ENCODE measurements around the gene ANGPT4. TPM values are rescaled to one million over a fixed set of nuclear protein-coding genes. Genes with fewer than 3 reads are reported as not detected.

ANGPT4 gene
- total RNA-seq, 4 donors from 2014 or later = 0.14 TPM; not detected in 3

GRCh38 chr20:820323-820953, 95.7 kb downstream of the ANGPT4 start:
- Histone ChIP-seq H3K9me3 (no peaks in the 10 kb centered on the region), H3K4me3 (no peak overlapping the region), H3K4me1 (peaks cover 0 to 12% (median 0%) of the 10 kb centered on the region in 4 donors), H3K27me3 (peaks cover 3% of the 10 kb centered on the region), H3K27ac (no peak overlapping the region), H3K36me3 (no peaks in the 10 kb centered on the region)
- 86 to 100% methylated on average over 2 to 3 of the region's 3 CpGs for WGBS, 2 donors (ENCODE audit: low coverage in 1 of 2)
- in situ Hi-C loops (cut with MboI; ENCODE audit: low pct_ligation_motif_present in 1 of 4, low pct_unique_long_range_greater_than_20kb in 1 of 4, low sequenced_read_pairs in 3 of 4) = loop anchor here in 3 of 4 donors (25.0 kb wide), 2 partner anchors 292 to 392 kb away; partner anchors contain the start of genes C20orf202 (in 2 of the 3) and PSMF1 (in 1 of the 3)
- no peak for DNase-seq
- intact Hi-C loops (cut with DNase I; ENCODE audit: low total_unique reads) = no loop called here
- TF ChIP-seq POLR2A (IDR thresholded peaks at IDR 0.05) (no peak), EP300 (IDR thresholded peaks at IDR 0.05; ENCODE audit: low read depth) (no peak), CTCF (IDR thresholded peaks at IDR 0.05) (no peak), POLR2AphosphoS5 (IDR thresholded peaks at IDR 0.05) (no peak)

Other genes with a start within 250 kb of the ANGPT4 start
- gene SCRT2, start 240.5 kb downstream of the ANGPT4 start, total RNA-seq = not detected
- gene SLC52A3, start 147.8 kb downstream of the ANGPT4 start, total RNA-seq = 10 to 100 TPM in 3 of 4 donors, 1 to 10 TPM in 1; 7.2 to 35.9 (median 15.3) TPM
- gene FAM110A, start 82.6 kb downstream of the ANGPT4 start, total RNA-seq = 10 to 100 TPM in 1 of 4 donors, 1 to 10 TPM in 3; 4.0 to 14.6 (median 6.9) TPM
- gene RSPO4, start 86.0 kb upstream of the ANGPT4 start, total RNA-seq = not detected
- gene PSMF1, start 202.3 kb upstream of the ANGPT4 start, total RNA-seq = 100 to 1,000 TPM in 3 of 4 donors, 10 to 100 TPM in 1; 55.1 to 173 (median 120) TPM

All from transverse colon (tissue), 4 donors.